Body of pancreas (tissue), 4 donors: ENCODE data around the gene TAS1R3. TPM values are rescaled to one million over a fixed set of nuclear protein-coding genes. Genes with fewer than 3 reads are reported as not detected.

ENCODE experiments used
- ATAC-seq: fragments of 150-250 bp; one replicate; pipeline ENCODE4 v1.9.1; 2016
- DNase-seq, 4 donors: peaks; one replicate each; pipeline ENCODE4 v3.0.0-alpha.2; 2019
- H3K27ac ChIP-seq, 4 donors: fragments of 200-600 bp; sonication (generic); 1 replicate in 3 of 4; 2 replicates in 1 of 4; pipeline versions ENCODE4 v1.5.1 to v1.6.1; 2016 to 2019; ENCODE audit warnings: mild to moderate bottlenecking in 1 of 4, mixed read lengths in 1 of 4, moderate library complexity in 1 of 4
- H3K27me3 ChIP-seq, 2 donors: fragments of 200-600 bp; sonication (generic); one replicate each; pipeline ENCODE4 v1.6.0; 2016; ENCODE audit warnings: mild to moderate bottlenecking in 1 of 2
- H3K36me3 ChIP-seq, 2 donors: fragments of 200-600 bp; sonication (generic); replicated peaks in 1 of 2; 2 replicates each; pipeline ENCODE4 v1.5.1; 2016; ENCODE audit warnings: low read depth in 2 of 2; ENCODE audit not compliant: insufficient read depth in 1 of 2
- H3K4me1 ChIP-seq: fragments of 200-600 bp; sonication (generic); one replicate; pipeline ENCODE4 v1.6.0; 2016
- H3K4me3 ChIP-seq, 2 donors: fragments of 200-600 bp; sonication (generic); 1 replicate in 1 of 2; 2 replicates in 1 of 2; pipeline ENCODE4 v1.5.1; 2016 to 2019
- H3K9me3 ChIP-seq, 3 donors: fragments of 200-600 bp; sonication (generic); 1 replicate in 2 of 3; 2 replicates in 1 of 3; pipeline ENCODE4 v1.5.1; 2016
- POLR2A ChIP-seq, 3 donors: fragments of 450-650 bp; IDR thresholded peaks; one replicate each; pipeline ENCODE4 v1.6.1; 2016; ENCODE audit warnings: antibody characterized with exemption in 3 of 3, mild to moderate bottlenecking in 2 of 3
- WGBS, 2 donors: methylation state at CpG; one replicate each; pipeline ENCODE4 v1.1.5; 2017; 5-methylcytosine and 5-hydroxymethylcytosine counted together
- intact Hi-C: fragments of 100-400 bp; cut with DNase I; formaldehyde crosslinking; loops from one replicate; pipeline ENCODE4 v1.15.1; 2023
- total RNA-seq, 2 donors: library from RNA; depleted of rRNA; stranded (reverse); fragments of >200 nt; gene quantifications; one replicate each; pipeline ENCODE4 v1.1.0, GENCODE V29; 2016
- TF ChIP-seq, protein P1 (sequence below), 7 experiments: fragments of 450-650 bp in 4 of 7; fragments of 200-600 bp in 3 of 7; sonication (generic) in 3 of 7; IDR thresholded peaks; one replicate each; pipeline ENCODE4 v1.5.1; 2016 to 2019; ENCODE audit warnings: antibody characterized with exemption in 7 of 7

Gene TAS1R3
- total RNA-seq, 2 donors from 2014 or later = 0.26 TPM; not detected in 1

GRCh38 chr1:1342061-1342562 lies 11.0 kb downstream of the TAS1R3 start:
- Histone ChIP-seq H3K27me3 (no peaks in the 10 kb centered on the region), H3K36me3 (peaks cover 0 to 13% of the 10 kb centered on the region in 2 donors), H3K27ac (no peak overlapping the region), H3K4me3 (no peak overlapping the region), H3K9me3 (no peaks in the 10 kb centered on the region), H3K4me1 (peaks cover 33% of the 10 kb centered on the region)
- 95 to 98% methylated on average over 11 to 28 of the region's 28 CpGs for WGBS, 2 donors
- no peak for DNase-seq
- intact Hi-C loops = no loop called here
- TF ChIP-seq, protein P1, sequence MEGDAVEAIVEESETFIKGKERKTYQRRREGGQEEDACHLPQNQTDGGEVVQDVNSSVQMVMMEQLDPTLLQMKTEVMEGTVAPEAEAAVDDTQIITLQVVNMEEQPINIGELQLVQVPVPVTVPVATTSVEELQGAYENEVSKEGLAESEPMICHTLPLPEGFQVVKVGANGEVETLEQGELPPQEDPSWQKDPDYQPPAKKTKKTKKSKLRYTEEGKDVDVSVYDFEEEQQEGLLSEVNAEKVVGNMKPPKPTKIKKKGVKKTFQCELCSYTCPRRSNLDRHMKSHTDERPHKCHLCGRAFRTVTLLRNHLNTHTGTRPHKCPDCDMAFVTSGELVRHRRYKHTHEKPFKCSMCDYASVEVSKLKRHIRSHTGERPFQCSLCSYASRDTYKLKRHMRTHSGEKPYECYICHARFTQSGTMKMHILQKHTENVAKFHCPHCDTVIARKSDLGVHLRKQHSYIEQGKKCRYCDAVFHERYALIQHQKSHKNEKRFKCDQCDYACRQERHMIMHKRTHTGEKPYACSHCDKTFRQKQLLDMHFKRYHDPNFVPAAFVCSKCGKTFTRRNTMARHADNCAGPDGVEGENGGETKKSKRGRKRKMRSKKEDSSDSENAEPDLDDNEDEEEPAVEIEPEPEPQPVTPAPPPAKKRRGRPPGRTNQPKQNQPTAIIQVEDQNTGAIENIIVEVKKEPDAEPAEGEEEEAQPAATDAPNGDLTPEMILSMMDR (IDR thresholded peaks at IDR 0.05) = no peak
- TF ChIP-seq POLR2A (IDR thresholded peaks at IDR 0.05) = no peak
- ATAC-seq = no peak

DNA sequence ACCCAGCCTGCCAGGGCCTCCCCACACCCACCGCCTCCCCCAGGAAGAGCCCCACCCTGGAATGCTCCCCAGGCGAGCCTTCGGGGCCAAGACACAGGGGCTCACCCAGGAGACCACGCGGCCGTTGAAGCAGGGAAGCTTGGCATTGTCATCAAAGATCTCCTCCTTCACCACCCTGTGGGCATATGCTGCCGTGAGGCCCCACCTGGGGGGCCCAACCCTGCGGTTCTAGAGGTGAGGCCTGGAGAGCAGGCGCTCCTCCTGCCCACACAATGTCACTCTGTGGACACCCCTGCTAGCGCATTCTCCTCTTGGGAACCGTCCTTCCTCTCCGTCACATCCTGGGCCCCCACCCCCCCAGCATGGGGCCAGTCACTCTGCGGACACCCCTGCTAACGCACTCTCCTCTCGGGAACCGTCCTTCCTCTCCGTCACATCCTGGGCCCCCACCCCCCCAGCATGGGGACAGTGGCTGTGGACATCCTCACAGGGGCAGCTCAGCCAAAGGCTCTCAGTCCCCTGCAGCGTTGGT lies 11.6 kb downstream of the TAS1R3 start:
- intact Hi-C loops = no loop called here
- DNase-seq = no peak
- Histone ChIP-seq H3K9me3 (no peaks in the 10 kb centered on the region), H3K4me3 (no peak overlapping the region), H3K36me3 (peaks cover 0 to 13% of the 10 kb centered on the region in 2 donors), H3K4me1 (peaks cover 38% of the 10 kb centered on the region), H3K27ac (no peak overlapping the region), H3K27me3 (no peaks in the 10 kb centered on the region)
- TF ChIP-seq POLR2A (IDR thresholded peaks at IDR 0.05) = no peak
- TF ChIP-seq, protein P1 (IDR thresholded peaks at IDR 0.05) = no peak
- no peak for ATAC-seq
- WGBS, 2 donors = 82 to 95% methylated on average over 6 to 18 of the region's 18 CpGs

GRCh38 chr1:1343811-1344421 lies 12.8 kb downstream of the TAS1R3 start:
- H3K4me3 ChIP-seq = no peak overlapping the region
- H3K4me1 ChIP-seq = peaks cover 45% of the 10 kb centered on the region
- intact Hi-C loops = no loop called here
- ATAC-seq (no peak), DNase-seq (no peak)
- no peak for TF ChIP-seq POLR2A (IDR thresholded peaks at IDR 0.05)
- TF ChIP-seq, protein P1 (IDR thresholded peaks at IDR 0.05) = no peak
- H3K36me3 ChIP-seq = peaks cover 0 to 8% of the 10 kb centered on the region in 2 donors
- H3K27me3 ChIP-seq = no peaks in the 10 kb centered on the region
- 81 to 87% methylated on average over 3 to 24 of the region's 24 CpGs for WGBS, 2 donors
- H3K27ac ChIP-seq = no peak overlapping the region
- no peaks in the 10 kb centered on the region for H3K9me3 ChIP-seq

DNA sequence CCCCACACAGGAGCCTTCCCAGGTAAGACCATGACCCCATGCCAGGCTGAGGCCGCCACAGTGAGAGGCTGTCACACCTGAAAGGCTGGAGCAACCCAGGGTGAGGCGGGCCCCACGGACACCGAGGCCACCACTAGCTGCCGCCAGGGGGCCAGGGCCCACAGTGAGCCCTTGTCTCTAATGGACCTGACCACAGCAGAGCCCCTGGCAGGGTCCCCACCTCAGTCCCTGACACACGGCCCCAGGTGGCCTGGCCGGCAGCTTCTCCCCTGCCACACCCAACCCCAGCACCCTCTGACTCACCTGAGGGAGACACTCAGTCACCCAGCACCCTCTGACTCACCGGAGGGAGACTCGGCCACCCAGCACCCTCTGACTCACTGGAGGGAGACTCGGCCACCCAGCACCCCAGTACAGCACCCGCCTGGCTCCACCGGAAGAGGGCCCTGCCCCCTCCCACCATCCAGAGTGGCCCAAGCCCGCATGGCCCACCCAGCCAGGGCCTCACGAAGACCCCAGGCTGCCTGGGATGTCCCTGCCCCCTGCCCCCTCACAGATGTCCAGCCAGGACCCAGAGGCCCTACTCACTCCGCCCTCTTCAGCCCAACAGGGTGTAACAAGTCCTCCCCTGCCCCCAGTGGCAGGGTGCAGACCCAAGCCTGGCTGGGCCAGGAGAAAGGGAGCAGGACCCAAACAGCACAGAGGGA lies 13.7 kb downstream of the TAS1R3 start:
- peaks cover 45% of the 10 kb centered on the region for H3K4me1 ChIP-seq
- H3K4me3 ChIP-seq = no peak overlapping the region
- WGBS, 2 donors = 52% methylated on average over 12 of the region's 15 CpGs; no CpG with 5 or more reads in 1 of the 2 donors
- H3K27me3 ChIP-seq = no peaks in the 10 kb centered on the region
- intact Hi-C loops = no loop called here
- TF ChIP-seq, protein P1 (IDR thresholded peaks at IDR 0.05) = peak in 6 of 7 experiments; percentile 16 to 38 (median 32)
- no peak for TF ChIP-seq POLR2A (IDR thresholded peaks at IDR 0.05)
- peaks cover 0 to 4% of the 10 kb centered on the region in 2 donors for H3K36me3 ChIP-seq
- H3K9me3 ChIP-seq = no peaks in the 10 kb centered on the region
- DNase-seq (peak in 2 of 4 donors; percentile 52), ATAC-seq (no peak)
- no peak overlapping the region for H3K27ac ChIP-seq
